CD4-positive, alpha-beta T cell treated with Interferon alpha-2 for 1 hour (primary cell): ENCODE data around the gene CACNG4.

Source experiments
- DNase-seq, 2 donors: peaks; one replicate each; pipeline ENCODE4 v3.0.0-alpha.2; 2020 to 2022

CACNG4 gene

DNA sequence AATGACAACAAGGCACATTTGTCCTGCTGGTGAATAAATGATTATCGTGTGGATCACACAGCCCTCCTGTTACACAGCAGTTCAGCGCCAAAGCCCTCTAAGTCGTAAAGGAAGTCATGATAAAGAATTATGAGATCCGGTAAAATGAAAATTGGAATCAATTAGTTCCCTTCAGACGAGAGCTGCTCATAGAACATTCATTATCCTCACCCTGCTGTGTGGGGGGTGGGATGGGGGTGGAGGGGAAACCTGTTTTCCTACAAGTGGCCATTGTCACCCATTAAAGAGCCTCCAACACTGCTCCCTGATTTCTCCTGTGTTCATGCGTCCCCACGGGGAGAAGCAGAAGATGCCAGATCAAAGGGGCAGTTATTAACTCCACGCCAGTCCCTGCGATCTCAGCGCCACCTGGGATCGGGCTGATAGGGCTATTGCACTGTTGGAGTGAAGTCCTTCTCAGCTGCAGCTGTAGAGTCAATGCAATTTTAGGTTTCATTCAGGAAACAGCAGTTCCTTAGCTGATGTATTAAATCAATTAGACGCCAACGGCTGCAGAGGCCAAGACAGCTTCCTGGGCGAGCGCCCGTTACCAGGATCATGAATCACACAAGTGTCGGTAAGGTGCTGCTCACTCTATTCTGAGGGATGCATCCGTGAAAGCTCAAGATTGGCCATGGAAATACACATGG is 19.2 kb upstream of the CACNG4 start:
- no peak for DNase-seq

DNA sequence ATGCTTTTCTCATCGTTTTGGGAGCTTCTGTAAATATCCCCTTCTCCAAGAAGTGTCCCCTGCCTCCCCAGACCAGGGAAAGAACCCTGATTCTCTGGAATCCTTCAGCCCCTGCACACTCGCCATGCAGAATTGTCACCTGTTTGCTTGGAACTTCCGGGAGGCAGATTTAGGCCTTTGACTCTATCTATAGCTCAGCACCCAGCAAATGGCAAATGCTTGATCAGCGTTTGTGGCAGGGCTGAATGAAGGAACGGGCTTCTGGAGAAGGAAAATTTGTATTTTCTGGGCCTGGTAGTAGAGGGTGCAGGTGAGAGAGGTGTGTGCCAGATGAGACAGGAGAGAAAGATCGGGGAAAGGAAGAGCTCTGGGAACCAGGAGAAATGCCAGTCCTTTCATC is 18.3 kb upstream of the CACNG4 start:
- no peak for DNase-seq

DNA sequence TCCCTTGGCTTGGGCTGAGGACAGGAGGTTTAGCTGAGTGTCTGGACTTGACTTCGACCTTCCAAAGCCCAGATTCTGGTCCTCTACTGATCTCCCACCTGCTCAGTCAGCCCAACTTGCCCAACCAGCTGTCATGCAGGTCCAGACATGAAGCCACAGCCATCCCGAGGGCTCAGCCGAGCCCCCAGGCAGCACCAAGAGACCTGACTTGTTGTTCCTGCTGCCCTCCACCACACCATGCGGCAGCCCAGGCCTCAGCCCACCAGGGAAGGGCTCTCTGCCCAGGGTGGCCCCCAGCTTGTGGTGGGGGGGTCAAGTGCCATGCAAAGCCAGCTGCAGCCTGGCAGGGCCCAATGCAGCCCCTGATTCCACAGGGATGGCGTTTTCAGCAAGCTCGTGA is 17.2 kb upstream of the CACNG4 start:
- DNase-seq, result no peak

DNA sequence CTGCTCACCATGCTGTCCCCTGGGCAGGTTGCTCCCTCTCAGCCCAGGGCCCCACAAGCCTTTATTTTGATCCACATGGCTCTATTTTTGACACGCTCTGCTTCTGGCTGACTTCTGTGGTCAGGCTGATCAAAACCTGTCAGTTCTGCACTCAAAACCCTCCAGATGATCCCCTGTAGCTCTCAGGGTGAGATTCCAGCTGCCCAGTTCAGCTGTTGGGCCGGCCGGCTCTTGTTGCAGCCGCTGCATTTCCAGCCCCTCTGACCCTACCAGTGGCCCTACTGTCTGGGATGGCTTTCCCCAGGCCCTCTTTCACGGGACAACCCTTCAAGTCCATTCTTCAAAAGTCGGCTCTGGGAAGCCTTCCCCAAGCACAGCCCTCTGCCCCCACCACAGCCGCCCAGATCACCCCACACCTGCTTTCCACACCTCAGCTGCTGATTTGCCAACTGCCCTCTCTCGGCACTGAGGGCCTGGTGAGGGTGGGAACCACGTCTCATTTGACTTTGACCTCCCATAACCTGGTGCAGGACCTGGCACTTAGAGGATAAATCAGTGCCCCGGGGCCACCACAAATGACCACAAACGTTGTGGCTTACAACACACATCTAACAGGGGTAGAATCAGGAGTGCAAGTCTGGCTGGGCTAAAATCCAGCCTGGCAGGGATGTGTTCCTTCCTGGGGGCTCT is 16.3 kb upstream of the CACNG4 start:
- DNase-seq, result no peak

DNA sequence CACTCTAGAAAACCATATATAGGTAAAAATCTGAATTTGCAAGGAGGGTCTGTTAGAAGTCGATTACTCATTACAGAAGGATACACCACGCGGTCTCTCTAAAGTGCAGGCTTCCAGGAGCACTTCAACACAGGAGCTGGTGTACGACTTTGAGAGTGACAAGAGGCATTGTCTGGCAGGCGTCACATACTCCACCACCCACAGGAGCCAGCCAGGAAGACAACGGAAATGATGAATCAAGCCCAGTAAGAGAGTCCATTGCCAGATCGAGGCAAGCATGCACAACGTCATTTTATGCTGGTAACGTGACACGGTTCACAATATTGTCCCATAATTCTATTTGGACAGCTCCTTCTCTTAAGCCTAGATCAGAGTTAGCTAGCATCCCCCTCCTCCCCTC is 15.0 kb upstream of the CACNG4 start:
- DNase-seq, result no peak

DNA sequence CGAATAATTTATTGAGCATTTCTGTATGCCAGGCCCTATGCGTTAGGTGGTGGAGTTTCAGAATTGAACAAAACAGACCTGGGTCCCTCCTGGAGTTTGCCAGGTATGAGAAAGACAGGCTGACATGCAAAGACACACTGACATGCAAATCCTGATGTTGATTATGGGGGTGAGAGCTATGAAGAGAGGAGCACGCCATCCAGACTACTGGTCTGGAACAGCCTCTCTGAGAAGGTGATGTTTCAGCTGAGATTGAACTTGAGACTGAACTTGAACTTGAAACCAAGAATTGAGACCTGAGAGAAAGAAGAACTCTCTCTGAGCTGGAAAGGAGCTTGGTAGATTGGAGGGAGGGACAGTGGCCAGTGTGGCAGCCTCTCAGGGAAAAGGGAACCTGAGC is 14.2 kb upstream of the CACNG4 start:
- no peak for DNase-seq

DNA sequence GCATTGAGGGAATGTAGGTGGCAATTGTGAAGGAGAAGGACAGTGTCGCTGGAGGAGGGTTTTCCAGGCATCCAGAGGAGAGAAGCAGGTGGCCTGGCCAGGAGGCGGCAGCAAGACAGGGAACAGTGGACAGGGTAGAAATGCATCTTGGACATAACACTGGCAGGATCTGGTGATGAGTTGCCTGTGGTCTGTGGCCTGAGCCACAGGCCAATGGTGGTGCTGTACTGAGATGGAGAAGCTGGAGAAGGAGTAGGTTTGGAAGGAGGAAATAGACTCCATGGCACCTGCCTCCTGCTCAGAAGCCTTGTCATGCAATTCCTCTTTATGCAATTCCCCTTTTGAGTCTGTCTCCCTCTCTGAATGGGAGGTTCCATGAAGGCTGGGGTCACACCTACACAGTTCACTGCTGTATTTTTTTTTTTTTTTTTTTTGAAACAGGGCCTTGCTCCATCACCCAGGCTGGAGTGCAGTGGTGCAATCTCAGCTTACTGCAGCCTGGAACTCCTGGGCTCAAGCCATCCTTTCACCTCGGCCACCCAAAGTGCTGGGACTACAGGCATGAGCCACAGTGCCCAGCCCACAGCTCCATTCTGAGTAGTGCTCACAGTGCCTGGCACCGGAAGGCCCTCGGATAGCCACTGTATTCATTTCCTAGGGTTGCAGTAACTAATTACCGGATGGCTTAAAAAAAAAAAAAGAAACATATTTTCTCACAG is 13.5 kb upstream of the CACNG4 start:
- DNase-seq, result no peak

DNA sequence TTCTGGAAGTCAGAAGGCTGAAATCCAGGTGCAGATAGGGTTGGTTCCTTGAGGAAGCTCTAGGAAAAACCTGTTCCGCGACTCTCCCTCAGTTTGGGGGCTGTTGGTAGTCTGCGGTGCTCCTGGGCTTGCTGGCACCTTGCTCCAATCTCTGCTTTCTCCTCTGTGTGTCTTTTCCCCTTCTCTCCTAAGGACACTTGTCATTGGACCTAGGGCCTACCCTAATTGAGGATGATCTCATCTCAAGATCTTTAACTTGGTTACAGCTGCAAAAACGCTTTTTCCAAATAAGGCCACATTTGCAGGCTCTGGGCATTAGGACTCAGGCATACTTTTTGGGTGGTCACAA is 12.9 kb upstream of the CACNG4 start:
- DNase-seq, result no peak

DNA sequence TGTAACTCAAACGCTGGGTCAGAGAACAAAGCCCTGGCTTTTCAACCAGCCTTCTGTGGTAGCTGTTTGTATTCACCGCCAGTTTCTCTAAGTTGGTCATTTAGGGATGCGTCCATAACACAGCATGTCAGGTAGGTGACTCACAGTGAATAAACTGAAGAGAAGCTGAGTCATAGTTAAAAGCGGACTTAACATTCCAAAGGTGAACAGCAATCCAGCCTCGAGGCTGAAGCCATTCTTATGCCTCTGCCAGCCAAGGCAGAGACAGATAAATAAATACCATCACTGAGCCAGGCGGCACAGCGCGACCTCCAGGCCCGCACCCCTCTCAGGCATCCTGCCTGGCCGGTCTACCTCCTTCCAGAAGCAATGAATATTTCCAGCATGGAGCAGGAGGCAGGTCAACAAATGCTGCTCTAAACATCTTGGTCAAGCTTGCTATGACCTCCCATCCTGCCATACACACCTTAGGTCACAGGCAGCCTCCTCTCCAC is 12.4 kb upstream of the CACNG4 start:
- no peak for DNase-seq

DNA sequence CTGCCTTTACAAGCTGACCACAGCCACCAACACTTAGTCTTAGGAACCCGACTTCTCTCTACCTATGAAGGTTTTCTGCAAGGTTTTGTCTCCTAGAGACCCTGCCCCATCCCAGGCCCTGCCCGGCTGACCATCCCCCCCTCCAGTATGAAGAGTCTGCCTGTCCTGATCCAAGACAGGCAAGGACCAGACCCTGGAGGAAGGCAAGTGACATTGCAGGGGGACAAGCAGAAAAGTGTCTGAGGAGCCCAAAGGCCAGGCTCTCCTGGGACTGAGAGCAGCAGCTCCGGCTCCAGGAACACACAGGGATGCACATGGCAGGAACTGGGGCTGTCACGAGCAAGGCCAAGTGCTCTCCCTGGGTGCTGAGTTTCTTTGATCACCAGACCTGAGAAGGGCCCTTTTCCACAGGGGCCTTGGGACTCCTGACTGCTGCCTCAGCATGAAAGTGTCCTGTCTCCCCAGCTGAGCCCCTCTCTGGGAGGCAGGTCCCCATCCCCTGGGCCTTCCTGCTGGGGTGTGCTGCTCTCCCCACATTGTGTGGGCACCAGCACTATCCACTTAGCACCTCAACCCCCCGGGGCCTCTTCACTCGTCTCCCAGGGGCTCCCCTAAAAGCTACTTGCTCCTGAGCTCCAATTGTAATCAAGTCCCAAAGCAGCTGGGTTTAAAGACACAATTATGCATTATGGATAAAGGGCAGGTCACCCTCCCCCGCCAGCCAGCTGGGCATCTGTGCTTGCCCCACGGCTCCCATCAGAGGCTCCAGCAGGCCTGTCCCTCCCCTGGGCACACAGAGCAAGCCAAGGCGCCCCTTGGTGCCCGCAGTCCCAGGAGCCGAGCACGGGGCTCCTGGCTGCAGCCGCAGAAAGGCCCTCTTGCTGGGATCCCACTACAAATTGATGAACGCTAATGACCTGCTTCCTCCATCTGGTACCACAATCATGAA is 11.6 kb upstream of the CACNG4 start:
- DNase-seq, result no peak

DNA sequence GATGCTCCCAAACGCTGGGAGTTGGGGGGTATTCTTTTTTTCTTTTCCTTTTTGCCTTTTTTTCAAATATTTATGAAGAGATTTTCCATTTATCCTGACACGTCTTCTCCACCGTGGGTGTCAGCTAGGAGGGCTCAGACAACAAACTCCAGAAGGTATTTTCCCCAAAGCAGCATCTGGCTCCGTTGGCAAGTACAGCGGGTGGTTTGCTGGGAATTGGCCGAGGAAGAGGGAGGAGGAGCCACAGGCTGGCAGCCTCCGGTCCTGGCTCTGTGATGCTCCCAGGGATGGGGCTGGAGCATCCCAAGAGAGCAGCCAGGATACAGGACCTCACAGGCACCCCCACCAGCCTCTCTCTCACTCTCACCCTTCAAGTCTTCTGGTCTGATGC is 10.9 kb upstream of the CACNG4 start:
- DNase-seq, result no peak

DNA sequence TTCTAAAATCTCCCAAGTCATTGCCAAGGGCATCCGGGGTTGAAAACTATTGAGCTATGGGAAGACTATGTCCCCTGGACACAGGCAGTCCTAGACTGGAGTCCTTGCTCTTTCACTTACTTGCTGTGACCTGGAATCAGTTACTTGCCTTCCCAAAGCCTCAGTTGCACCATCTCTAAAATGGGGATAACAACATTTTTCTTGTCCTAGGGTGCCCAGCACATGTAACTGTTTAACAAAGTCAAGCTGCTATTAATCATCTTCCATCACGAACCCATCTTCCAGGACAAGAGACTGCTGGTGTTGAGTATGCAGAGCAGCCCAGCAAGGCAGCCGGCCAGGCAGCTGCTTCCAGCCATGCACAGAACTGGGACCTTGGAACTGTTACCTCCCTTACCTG is 9.9 kb upstream of the CACNG4 start:
- no peak for DNase-seq

DNA sequence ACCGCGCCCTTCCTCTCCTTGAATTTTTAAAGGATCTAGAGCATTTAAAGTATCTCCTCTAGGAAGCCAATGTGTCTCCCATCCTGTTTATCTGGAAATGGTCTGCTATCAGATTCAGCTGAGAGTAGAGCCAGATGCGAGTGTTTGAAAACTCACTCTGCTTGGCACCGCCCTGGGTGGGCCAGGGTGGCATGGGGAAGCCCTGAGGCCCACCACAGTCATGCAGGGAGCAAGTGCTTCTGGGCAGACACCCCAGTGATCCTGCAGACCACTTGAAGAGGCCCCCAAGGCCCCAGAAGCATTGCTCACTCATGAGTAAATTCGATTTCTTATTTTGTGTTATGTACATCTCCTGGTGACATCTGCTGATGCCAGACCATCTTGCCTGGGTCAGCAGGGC is 8.7 kb upstream of the CACNG4 start:
- DNase-seq, result no peak

DNA sequence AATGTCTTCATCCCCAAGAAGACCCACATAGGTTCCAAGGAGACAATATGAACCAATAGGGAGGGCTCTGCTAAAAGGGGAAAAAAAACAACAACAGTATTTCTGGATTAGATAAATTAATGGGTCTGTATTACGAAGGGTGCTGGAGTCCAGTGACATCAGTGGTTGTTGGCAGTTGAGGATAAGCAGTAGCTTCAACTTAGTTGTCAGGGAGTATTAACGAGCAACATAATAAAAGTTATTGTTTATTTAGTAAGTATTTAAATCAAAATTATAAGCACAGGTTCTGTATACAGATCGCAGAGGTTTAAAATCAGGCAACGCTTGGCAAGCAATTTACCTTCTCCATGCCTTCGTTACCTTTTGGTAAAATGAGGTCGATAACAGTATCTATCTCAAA is 7.6 kb upstream of the CACNG4 start:
- DNase-seq, result no peak

DNA sequence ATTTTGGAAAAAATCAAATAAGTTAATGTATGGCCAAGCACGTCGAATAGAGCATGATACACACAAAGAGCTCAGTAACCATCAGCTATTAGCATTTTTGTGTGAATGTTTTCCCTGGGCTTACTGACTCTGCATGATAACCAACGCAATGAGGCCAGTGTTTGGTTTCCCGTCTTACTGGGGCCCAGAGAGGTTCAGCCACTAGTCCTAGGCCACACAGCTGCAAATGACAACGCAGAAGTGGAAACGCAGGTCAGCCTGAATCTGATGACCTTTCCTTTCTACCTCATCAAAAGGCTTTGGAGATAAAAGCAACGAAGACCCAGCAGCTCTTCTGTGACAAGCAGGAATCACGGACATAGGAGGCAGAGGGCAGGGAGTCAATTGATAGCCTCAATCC is 7.2 kb upstream of the CACNG4 start:
- DNase-seq, result no peak

DNA sequence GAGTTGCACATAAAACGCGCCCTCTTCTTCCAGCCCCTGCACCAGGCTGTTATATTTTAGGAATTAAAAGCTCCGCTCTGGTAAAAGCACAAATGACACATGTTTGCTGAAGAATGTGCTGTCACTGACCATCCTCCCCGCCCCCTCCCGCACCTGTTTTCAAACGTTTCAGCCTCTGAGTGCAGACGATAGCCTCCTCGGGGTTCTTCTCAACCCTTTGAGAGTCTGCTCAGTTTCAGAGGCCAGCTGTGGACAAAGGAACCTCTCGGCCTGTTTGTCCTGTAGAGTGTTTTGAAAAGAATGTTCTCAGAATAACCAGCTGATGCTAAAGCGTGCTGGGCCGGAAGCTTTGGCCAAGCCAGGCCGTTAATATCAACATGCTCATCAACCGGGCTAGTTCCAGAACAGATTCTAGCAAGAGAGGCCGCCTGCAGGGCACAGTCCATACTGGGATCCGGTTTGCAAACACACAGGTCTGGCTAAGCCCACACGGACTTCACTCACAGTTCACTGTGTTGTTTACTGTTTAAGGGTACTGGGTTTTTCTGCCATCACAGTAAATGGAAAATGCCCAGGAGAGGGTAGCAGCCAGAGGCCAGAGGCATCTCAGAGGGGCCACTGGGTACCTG is 6.4 kb upstream of the CACNG4 start:
- no peak for DNase-seq

DNA sequence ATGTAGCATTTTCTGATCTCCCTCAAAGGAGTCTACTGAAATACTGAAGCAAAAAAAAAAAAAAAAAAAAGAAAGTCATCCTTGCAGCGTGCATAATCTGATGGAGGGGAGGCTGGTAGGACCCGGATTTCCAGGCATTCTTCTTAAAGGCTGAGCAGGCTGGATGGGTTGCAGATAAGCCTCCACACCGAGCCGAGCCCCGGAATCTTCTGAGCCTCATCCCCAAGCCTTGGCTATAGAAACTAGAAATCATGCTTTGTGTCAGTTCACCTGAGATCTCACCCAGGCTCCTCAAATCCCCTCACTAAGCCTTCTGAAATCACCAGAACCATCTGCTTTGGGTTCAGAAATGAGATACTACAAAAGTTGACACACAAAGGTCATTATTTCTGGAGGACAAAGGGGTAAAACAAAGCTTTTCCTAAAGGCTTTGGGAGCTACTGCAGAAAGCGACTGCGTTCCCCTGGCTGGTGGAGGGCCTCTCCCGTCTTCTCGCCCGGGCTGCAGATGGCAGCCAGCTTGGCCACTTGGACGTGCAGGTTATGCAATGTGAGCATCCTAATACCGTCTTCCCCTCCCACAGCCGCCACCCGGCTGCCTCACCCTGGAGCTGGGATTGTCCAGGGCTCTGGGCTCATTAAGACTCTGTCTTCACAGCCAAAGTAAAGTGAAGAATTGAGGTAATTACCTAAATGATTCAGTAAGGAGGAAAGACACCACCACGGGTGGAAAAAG is 4.7 kb upstream of the CACNG4 start:
- no peak for DNase-seq

DNA sequence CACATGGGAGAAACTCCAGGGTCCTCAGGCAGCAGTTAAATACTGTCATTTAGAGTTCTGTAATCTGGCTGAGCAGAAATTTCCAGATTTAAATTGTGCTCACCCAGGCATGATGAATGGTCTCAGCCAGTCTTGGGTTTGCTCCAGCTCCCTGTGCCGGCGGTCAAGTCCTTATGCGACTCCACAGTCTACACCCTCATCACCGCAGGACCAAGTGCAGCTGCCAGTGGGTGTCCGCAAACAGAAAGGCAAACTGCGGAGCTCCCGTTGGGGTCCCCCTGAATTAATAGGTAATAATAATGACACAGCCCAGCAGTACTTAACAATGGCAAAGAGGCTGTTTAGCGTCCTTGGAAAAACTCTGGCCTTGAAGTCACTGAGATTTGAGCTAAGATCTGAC is 3.9 kb upstream of the CACNG4 start:
- DNase-seq, result no peak

DNA sequence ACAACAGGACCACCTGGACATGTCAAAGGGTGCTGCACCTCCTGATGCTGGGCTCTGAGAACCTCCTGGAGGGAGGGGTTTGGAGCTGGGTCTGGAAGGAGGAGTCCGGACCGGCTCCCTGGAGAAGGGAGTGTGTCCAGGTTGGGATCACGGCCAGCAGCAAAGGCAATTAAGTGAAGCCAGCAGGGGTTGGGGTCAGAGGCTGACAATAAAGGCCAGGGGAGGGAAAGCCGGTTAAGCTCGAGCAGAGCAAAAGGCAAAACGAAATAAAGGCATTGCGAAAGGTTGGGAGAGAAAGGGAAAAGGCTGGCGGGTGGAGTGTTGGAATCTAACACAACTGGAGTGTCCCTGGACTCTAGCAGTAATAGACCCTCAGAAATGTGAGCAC is 992 bp upstream of the CACNG4 start:
- no peak for DNase-seq

DNA sequence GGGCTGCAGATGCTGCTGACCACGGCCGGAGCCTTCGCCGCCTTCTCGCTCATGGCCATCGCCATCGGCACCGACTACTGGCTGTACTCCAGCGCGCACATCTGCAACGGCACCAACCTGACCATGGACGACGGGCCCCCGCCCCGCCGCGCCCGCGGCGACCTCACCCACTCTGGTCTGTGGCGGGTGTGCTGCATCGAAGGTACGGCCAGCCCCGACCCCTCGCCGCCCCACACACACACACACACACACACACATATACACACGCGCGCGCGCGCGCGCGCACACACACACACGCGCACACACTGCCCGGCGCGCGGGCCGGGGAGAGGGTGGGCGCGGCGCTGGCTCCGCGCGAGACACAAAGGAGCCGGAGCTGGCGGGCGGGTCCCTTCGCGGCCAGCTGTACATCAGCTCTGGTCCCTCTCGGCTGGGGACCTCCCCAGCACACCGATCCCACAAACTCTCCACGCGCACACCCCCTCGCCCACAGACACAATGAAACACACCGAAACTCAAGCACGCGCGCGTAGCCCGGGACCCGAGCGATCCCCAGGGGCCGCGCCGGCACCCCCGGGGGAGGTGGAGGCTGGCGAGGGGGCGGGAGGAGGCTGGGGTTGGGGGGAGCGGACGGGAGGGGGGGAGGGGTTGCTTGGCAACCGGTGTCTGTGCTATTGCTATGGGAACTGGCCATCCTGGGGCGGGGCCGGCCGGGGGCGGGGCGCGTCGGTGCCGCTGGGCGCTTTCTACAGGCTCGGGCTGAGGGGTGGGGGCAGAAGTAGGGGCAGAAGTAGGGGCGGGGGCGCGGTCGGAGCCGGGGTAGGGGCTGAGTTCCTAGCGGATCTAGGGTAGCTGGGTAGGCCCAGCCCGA is 658 bp downstream of the CACNG4 start:
- DNase-seq, result peak in 1 of 2 donors; percentile 4

DNA sequence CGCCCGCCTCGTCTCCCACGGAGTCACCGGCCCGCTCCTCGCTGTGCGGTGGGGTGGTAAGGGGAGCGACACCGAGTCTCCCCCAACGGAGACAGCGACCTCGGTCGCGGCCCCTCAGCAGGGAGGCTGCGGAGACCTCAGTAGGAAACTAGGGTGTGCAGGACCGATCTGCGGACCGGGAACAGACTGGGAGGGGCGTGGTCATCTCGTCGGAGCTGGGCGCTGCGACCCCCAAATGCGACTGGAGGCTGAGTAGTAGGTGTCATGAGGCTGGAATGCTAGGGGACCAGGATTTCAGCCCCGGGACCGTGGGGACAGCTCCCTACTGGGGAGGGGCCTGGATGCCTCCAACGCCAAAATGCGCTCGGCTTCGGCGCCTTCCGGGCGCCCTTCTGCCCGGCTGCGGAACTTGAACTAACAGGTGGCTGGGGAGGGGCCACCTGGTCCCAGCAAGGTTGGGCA is 1.3 kb downstream of the CACNG4 start:
- no peak for DNase-seq
